GM19468 (cell line): ENCODE results near the gene NMT1.

Experiments used
- ATAC-seq: cut with Tn5 transposase; IDR thresholded peaks from one replicate; pipeline ENCODE4 v1.9.1; 2021; ENCODE audit warnings: mild to moderate bottlenecking, moderate library complexity, moderate number of reproducible peaks; ENCODE audit not compliant: unreplicated experiment; ENCODE audit errors: extremely low read depth

NMT1 gene

GRCh38 chr17:45147581-45148182 lies 86.6 kb downstream of the NMT1 start:
- ATAC-seq = no peak

DNA sequence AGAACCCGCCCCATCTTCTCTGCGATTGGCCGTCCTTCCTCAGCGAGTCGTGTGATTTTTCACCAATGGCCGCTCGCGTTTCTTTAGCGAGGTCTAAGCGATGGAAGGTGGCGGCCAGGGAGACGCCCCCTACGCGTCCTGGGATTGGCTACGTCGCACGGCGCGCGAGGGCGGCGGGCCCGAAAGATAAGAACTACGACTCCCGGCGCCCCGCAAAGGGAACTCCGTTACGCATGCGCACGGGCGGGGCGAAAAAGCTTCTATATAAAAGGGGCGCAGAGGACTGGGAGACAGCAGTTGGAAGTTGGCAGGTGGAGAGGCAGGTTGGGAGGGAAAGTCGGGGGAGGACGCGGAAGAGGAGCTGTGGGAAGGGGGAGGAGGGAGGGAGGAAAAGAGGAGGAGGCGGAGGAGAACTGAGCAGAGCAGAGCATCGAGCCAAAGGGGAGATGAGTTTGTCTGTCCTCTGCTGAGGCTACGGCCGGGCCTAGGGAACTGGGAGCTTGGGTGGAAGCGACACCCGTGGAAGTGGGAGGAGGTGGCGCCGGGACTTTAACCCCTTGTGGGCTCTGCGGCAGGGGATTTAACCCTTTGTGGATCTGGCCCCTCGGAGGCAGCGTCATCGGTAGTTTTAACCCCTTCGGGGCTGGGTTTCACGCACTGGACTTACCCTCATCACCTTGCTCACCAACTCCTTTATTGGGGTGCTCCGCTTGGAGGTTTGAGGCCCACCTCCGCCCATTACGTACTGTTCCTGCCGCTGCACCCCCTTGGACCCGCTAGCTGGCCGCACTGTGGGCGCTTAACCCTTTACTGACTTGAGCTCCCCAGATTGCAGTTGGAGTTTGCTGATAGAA lies 87.3 kb downstream of the NMT1 start, which contains the start of gene HEXIM1:
Gene HEXIM1 (plus strand): TSS at position 293 of the 854 bp plus-strand sequence. CDS start 716 bp downstream, outside the sequence.
- ATAC-seq = peak; percentile 45

- no peak for ATAC-seq
Measured at GRCh38 chr17:45149037-45149668, 88.0 kb downstream of the NMT1 start.

GRCh38 chr17:45149669-45150664 lies 88.8 kb downstream of the NMT1 start:
- no peak for ATAC-seq

GRCh38 chr17:45150911-45151809 lies 90.0 kb downstream of the NMT1 start:
- no peak for ATAC-seq

DNA sequence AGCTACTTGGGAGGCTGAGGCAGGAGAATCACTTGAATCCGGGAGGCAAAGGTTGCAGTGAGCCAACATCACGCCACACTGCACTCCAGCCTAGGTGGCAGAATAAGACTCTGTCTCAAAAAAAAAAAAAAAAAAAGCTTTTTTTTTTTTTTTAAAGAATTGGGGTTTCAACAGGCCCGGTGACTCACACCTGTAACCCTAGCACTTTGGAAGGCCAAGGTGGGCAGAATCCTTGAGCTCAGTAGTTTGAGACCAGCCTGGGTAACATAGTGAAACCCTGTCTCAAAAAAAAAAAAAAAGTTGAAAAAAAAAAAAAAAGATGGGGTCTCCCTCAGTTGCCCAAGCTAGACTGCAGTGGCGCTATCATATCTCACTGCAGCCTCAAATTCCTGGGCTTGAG lies 93.9 kb downstream of the NMT1 start:
- ATAC-seq = no peak

- no peak for ATAC-seq
Measured at GRCh38 chr17:45155483-45155882, 94.4 kb downstream of the NMT1 start.

DNA sequence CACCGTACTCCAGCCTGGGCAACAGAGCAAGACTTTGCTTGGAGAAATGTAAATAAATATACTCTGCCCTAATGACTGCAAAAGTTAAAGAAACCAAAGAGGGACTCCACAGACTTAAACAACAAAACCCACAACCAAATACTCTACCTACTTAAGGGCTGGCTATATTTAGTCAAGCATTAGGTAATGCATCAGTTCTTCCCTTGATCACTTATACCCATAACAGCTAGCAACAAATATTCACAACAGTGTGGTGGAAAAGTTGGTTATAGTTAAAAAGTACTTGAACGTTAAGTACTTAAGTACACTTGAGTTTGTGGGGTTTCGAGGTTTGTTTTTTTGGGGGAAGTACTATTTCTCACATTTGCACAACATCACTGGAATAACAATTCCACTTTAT lies 95.1 kb downstream of the NMT1 start:
- ATAC-seq = no peak
